ENCODE results near the gene INPP5K.
"Not testable (repeated sequence)": the region's sequence is repeated elsewhere in the genome, so short reads cannot be mapped to it uniquely, and the experiment has no call there.

INPP5K gene

DNA sequence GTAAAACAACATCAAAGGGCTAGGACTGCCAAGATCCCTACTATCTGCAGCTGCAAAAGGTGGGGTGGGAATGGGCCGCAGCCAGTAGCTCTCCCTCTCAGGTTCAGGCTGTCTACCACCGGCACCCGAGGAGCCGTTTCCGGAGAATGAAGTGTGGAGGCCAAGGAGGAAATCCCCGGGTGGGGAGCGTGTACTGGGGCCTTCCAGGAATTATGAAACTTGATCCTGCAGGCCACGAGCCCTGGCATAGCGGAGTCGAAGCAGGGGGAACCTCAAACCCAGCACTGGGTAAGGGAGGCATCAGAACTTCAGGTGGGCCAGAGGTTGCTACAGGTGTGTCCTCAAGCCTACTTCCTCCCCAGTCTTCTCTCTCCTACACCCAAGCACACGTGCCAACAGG is 5.1 kb downstream of the INPP5K start:
- CTCF ChIA-PET, result interaction anchor here (0.8 to 5.6 kb wide), 4 partner anchors 11 to 252 kb away, joined by 3 to 55 read pairs (median 4); partner anchors contain the start of gene MYO1C
- no peak for DNase-seq (ENCODE audit: low read depth, low spot score)
- H3K4me3 ChIP-seq (ENCODE audit: low read depth, low read length), result no peak overlapping the region
- TF ChIP-seq CTCF (IDR thresholded peaks at IDR 0.05; ENCODE audit: insufficient read depth, low read length, missing control alignments), result no peak
- POLR2A ChIA-PET, result no interaction called here

DNA sequence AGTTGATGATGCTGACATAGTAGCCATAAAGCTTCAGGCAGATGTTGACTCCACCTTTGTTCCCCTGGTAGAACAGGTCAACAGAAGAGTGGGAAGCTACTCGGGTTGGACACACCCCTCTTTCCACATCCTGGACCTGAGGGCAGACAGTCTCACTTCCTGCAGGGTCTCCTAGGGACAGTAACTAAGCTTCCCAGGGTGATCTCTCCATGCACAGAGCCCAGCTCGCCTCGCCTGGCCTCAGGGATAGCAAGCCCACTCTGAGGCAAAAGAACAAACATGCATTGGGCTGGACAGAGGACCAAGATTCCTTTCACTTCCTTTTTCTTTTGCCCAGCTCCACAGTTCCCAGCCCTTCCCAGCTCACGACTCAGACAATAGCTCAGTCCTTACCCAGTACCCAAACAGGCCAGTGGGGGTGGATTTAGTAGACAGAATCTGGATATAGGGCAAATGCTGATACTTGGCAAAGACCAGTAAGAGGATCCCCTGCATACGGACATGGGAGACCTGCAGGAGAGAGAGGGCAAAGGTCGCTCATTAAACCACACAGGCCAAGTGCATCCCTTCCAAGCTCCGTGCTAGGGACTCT is 7.0 kb downstream of the INPP5K start:
- no peak overlapping the region for H3K4me3 ChIP-seq (ENCODE audit: low read depth, low read length)
- DNase-seq (ENCODE audit: low read depth, low spot score), result no peak
- no peak for TF ChIP-seq CTCF (IDR thresholded peaks at IDR 0.05; ENCODE audit: insufficient read depth, low read length, missing control alignments)
- ChIA-PET CTCF (interaction anchor here (0.9 to 1.0 kb wide), 3 partner anchors 8 to 249 kb away, joined by 3 to 4 read pairs (median 3); no protein-coding TSS in a partner anchor), POLR2A (interaction anchor here (0.5 kb wide), 1 partner anchor 122 kb away, joined by 3 read pairs; no protein-coding TSS in a partner anchor)

- CTCF ChIA-PET, result interaction anchor here (1.0 kb wide), 1 partner anchor 8 kb away, joined by 3 read pairs; no protein-coding TSS in a partner anchor
- POLR2A ChIA-PET, result not testable (repeated sequence)
These were observed 7.7 kb downstream of the INPP5K start for GRCh38 chr17:1508709-1509108.

DNA sequence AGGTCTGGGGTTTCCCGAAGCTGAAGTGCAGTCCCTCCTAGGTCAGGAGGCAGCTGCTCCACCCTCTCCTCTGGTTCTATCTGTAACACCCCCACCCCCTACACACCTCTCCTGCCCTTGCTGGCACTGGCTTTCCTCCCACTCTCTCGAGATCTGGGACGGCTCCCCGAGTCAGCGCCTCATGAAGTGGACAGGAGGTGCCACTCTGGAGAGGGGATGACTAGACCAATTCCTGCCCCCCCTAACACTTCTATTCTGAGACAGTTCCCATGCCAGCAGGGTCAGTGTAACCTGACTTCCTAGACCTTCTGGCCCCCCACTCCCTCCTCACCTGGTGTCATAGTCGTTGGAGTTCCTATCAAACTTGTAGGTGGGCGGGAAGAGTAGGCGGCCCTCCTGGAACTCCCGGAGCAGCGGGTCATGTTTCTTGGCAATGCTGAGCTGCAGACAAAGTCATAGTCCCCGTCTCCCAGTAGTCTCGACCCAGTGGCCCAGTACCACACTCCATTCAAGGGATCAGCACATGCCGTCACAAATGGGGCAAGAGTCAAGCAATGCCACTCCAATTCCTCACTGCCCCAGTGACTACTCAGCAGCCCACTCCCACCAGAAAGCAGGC is 9.7 kb downstream of the INPP5K start:
- CTCF ChIA-PET, result interaction anchor here (1.2 kb wide), 1 partner anchor 10 kb away, joined by 3 read pairs; the partner anchor contains the start of gene INPP5K
- POLR2A ChIA-PET, result no interaction called here
- no peak for TF ChIP-seq CTCF (IDR thresholded peaks at IDR 0.05; ENCODE audit: insufficient read depth, low read length, missing control alignments)
- no peak overlapping the region for H3K4me3 ChIP-seq (ENCODE audit: low read depth, low read length)
- DNase-seq (ENCODE audit: low read depth, low spot score), result no peak

More at GRCh38 chr17:1508709-1509108, 7.7 kb downstream of the INPP5K start:
- not testable (repeated sequence) for H3K4me3 ChIP-seq (ENCODE audit: low read depth, low read length); DNase-seq (ENCODE audit: low read depth, low spot score)

DNA sequence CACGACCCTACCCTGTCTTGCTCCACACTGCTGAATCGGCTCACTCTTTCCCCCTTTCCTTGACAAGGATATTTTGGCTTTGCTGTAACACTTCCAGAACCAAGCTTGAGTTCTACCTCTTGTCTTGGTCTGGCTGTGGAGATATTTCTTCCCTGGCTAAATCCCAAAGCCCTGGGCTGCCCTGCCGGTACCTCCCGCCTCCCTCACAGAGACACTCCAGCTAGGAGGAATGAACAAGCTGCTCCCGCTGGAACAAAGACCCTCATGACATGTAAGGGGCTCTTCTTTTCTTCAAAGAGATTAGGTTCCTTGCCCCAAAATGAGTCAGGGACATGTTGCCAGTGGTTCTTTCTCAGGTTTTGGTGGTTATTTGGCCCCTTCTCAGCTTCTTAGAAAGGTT is 10.8 kb downstream of the INPP5K start:
- no peak for DNase-seq (ENCODE audit: low read depth, low spot score)
- ChIA-PET CTCF (interaction anchor here (1.3 to 1.5 kb wide), 3 partner anchors 10 to 144 kb away, joined by 3 to 4 read pairs (median 3); no protein-coding TSS in a partner anchor), POLR2A (interaction anchor here (1.3 kb wide), 1 partner anchor 10 kb away, joined by 5 read pairs; no protein-coding TSS in a partner anchor)
- no peak for TF ChIP-seq CTCF (IDR thresholded peaks at IDR 0.05; ENCODE audit: insufficient read depth, low read length, missing control alignments)
- no peak overlapping the region for H3K4me3 ChIP-seq (ENCODE audit: low read depth, low read length)

GRCh38 chr17:1504866-1505265 is 11.5 kb downstream of the INPP5K start:
- DNase-seq (ENCODE audit: low read depth, low spot score), result no peak
- no peak for TF ChIP-seq CTCF (IDR thresholded peaks at IDR 0.05; ENCODE audit: insufficient read depth, low read length, missing control alignments)
- no peak overlapping the region for H3K4me3 ChIP-seq (ENCODE audit: low read depth, low read length)
- ChIA-PET POLR2A (interaction anchor here (1.3 kb wide), 1 partner anchor 10 kb away, joined by 5 read pairs; no protein-coding TSS in a partner anchor), CTCF (interaction anchor here (1.3 to 1.5 kb wide), 3 partner anchors 10 to 143 kb away, joined by 3 to 4 read pairs (median 3); no protein-coding TSS in a partner anchor)
